ENCODE data around the gene G6PC2. TPM values are rescaled to one million over a fixed set of nuclear protein-coding genes. Genes with fewer than 3 reads are reported as not detected.

G6PC2 gene
- not detected in 2 replicates for total RNA-seq

GRCh38 chr2:168901003-168901402 lies at the start of gene G6PC2:
Gene G6PC2, plus strand, starts transcription at chr2:168901291. Its CDS starts 41 bp downstream, at chr2:168901332.

GRCh38 chr2:168890006-168890782 lies 10.9 kb upstream of the G6PC2 start, which contains the start of gene SPC25:
Gene SPC25, minus strand, starts transcription at chr2:168890430. Its CDS starts 911 bp downstream, at chr2:168889519.

Other genes starting within 250 kb of the G6PC2 start
- under 0.01 TPM in 1 of 2 replicates, not detected in the other for gene NOSTRIN, start 98.7 kb upstream of the G6PC2 start, total RNA-seq
- 3.9 and 5.7 TPM in 2 replicates for gene SPC25, start 10.9 kb upstream of the G6PC2 start, total RNA-seq
- not detected in 2 replicates for gene ABCB11, start 130.0 kb downstream of the G6PC2 start, total RNA-seq
- gene DHRS9, start 168.3 kb downstream of the G6PC2 start, total RNA-seq: not detected in 2 replicates

Data from aortic smooth muscle cell (primary cell).